SIG-M5 (cell line): ENCODE data around the gene NFYC.

Source experiments
- DNase-seq: peaks from one replicate; lab custom pipeline; 2025; lab: John Stamatoyannopoulos, UW

NFYC gene

DNA sequence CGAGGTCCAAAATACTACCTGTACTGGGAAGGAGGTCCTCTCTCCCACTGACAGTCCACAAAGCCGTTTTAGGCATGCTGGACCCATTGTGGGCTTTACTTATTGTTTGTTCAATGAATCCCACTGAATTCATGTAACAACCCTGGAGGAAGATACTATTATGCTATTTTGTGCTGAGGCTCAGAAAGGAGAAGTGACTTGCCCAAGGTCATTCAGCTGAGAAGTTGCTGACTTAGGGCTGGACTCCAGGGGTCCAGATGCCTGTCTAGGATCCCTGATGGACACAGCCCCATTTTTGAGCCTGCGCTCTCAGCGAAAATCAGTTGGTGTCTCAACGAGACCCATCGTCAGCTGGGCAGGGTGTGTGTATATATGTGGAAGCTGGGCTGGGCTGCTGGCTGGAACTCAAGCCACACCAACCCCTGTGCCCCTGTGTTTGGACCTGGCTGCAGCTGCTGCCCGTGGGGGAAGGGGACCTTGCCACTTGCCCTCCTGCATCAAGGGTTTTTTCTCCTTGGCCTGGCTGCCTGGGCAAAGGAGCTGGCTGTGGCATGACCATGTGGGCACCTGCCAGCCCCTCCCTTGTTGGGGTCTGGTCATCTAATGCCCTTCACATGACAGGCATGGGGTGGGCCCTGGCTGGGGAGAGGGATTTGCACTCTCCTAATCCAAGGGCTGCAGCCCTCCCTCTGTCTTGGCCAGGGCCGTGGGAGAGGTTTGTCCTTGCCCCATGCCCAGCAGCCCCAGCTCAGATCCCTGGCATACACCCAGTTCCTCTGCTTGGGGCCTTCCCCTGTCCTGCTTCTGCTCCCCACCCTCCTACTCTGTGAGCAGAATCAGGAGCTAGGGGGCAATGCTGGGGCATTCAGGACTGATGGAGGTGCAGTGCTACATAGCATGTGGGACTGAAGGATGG, 107.1 kb downstream of the NFYC start:
- no peak for DNase-seq

DNA sequence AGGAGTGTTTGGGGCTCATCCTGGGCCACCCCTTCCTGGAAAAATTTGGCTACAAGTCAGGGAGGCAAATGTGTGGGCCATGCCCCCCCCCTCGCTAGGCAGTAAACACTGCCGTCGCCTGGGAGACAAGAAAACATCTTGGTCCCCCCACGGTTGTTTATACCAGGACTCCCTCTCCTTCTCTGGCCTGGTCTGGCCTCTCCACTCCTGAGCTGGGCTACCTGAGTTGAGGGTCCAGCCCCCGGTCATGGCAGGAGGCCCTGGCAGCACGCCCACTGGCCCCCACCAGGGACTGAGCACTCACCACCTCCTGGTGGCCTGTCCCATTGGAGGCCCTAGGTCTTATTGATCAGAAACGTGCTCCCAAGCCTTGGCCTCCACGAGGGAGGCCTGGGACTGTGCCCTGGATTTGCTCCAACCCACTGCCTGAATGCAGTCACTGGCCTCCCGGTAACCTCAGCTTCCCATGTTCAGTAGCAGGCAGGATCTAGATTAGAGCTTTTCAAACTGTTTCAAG, 107.9 kb downstream of the NFYC start:
- DNase-seq = no peak

DNA sequence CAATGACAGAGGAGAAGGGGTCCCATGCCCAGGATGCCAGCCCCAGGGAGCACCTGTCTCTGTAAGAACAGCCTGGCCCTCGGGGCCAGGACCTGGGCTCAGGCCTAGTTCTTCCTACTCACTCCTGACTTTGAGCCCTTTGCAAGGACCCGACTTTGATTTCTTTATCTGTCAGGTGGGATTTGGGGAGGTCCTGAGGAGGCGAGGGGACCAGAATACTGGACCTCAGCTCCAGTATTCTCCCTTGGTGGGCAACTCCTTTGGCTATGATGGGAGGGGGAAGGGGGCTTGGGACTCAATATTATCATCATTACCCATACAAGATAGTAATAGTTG, 110.2 kb downstream of the NFYC start:
- no peak for DNase-seq

DNA sequence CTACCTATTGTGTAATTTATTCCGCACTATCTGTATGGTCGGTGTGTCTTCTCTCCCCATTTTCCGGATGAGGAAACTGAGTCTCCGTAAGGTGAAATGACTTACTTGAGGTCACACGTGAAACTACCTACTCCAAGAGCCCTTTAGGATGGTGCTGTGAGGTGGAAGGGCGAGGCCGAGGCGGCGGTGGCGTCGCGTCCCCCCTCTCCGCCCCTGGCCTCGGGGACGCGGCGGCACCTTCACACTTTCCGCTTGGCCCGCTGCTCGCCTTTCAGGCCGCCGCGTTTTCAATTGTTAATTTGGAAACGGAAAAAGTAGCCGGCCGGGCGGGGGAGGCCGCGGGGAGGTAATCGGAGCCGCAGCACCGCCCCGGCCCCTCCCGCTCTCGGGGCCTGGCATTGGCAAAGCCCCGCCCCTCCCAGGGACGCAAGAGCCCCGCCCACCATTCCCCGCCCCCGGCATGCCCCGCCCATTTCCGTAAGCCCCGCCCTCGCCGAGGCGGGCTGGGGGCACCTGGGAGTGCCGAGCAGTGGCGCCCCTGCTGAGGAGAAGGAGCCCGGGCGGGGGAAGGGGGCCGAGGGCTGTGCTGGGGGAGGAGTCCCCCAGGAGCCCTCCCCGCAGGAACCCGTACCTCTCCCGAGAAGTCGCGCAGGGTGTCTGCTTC, 110.7 kb downstream of the NFYC start:
- DNase-seq = no peak

DNA sequence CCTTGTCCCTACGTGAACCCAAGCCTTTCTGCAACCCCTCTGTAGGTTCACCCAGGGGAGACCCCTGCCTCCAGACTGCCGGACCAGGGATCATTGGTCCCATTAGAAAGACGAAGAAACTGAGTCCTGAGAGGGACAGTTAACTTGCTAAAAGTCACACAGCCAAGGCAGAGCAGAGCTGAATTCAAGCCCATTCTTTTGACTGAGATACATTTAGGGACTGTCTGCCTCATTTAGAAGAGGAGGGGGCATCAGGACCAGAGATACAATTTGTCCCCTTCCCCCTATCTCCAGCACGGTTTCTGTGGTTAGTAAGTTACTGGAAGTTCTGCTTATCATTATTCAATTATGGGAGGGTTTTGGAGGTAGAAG, 111.2 kb downstream of the NFYC start:
- DNase-seq = no peak

DNA sequence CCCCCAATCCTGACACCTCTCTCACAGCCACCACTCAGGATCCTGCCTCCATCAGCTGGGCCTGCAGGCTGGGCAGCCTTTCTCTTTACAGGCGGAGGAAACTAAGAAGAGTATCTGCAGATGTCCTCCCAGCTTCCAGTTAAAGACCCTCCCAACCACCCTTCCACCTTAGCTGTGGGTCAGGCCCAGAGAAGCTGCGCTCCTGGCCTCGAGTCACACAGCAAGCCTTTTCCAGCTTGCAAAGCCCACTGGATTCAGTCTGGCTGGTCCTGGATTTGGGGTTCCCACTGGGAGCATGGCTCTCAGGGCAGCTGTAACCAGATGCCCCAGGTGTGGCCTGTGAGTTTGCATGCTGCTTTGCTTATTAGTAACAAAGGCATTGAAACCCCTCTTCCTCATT, 111.9 kb downstream of the NFYC start:
- DNase-seq = no peak

DNA sequence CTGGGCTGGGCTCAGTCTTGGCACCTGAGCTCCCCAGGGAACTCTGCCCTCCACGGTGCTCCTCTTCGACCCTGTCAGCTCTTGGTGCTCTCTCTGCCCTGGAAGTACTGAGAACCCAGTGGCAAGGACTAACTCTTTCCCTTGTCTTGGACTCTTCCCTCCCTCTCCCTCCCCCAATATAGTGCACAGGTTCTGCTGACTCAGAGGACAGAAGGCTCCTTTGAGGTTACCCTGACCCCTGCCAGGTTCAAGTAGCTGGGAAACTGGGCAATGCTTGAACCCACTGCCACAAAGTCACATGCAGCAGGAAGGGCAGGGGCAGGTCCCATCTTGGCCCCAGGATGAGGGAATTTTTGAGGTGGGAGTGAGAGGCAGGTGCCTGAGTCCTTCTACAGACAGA, 112.4 kb downstream of the NFYC start:
- DNase-seq = no peak

DNA sequence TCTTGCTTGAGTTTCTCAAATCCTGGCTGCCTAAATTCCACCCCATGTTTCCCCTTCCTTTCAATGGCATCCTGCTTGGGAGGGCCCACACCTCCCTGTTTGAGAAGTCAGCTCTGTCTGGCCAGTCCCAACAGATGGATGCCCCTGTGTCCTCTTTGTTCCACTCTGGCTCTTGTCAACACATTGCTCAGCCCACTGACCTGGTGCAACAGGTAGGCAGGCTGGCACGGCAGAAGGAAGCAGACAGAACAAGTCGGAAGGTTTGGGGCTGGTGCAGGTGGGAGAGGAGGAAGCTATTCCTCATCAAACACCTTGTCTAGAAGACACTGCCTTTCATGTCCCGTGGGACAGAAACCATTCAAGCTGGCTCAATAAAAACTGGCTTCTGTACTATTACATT, 114.7 kb downstream of the NFYC start:
- DNase-seq = no peak

DNA sequence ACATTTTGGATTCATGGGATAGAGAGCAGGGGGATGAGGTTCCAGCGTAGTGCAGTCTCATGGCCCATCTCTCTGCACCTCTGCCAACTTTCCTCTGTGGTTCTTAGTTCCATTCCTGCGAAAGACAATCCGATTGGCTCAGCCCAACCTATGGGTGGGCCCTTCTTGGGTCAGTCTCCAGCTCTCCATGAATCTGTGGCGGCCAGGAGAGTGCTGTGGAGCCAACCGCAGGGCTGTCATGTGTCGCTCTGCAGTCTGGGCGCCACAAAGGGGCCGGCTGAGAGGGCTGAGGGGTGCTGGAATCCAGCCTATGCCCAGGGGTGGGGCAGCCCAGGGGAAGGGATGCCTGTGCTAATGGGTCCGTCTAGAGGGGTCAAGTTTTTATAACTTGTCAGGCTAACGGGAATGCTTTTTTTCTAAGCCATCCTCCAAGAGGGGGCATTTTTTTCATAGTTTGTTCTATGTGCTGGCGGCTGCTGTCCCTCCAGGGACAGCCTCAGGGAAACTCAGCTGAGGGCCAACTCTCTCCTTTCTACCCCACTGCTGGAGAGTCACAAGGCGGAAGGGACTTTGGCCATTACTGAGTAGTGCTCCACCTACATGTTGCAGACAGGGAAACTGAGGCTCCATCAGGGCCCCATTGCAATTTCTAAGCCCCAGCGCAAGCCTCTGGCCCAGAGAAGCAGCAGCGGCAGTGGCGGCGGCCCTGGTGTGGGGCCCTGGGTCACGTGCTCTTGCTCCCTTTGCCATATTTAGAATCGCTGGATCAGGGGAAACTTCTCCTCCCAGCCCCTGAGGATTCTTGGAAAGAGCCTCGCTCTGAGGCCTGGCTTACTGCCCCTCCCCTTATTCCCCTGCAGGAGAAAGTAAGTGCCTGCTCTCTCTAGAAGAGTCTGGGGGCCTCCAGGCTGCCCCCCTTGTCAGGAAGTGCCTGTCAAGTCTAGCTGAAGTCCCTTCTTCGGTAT, 115.5 kb downstream of the NFYC start:
- no peak for DNase-seq

DNA sequence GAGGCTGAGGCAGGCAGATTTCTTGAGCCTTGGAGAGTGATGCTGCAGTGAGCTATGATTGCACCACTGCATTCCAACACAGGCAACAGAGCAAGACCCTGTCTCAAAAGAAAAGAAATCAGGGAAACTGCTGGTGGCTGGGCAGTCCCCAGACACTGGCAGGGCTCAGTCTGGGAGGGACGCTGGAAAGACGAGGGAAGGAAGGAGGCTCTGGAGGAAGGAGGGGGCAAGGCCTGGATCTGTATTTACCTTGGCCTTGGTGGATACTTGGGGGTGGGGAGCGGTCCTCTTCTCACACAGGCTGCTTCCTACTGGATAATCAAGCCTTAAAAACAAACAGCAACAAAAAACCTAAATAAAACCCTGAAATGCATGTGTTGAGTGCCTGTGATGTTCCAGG, 116.5 kb downstream of the NFYC start:
- no peak for DNase-seq

DNA sequence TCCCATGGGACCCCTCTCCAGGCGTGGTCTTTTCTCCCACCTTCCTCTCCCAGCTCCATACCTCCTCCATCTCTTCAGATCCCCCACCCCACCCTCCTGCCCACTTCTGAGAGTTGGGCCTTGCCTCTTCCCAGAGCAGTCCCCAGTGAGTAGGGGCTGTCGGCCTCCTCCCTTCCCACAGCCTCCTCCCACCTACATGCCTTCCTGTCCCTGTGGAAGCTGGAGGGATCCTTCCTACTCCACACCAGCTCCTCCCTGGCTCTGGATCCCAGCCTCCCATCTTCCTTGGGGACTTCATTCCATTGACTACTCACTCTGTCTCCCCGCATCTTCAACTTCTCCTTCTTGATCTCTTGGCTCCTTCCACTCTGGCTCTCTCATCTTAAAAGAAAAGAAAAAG, 116.9 kb downstream of the NFYC start:
- DNase-seq = no peak

DNA sequence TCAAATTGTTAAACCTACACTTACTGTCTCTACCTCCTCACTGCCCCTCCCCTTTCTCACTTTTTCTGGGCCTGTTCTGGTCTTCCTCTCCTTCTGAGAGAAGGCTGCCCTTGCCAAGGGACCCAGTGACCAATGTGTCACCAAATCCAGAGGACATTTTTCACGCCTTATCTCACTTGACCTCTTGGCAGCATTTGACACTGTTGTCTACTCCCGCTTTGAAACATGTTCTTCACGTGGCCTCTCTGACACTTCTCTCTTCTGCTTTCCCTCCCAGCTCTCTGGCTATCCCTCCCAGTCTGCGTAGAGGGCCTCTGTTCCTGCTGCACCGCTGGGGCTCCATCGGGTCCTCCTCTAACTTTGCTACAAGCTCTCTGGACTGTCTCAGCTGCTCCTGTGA, 117.4 kb downstream of the NFYC start:
- no peak for DNase-seq

DNA sequence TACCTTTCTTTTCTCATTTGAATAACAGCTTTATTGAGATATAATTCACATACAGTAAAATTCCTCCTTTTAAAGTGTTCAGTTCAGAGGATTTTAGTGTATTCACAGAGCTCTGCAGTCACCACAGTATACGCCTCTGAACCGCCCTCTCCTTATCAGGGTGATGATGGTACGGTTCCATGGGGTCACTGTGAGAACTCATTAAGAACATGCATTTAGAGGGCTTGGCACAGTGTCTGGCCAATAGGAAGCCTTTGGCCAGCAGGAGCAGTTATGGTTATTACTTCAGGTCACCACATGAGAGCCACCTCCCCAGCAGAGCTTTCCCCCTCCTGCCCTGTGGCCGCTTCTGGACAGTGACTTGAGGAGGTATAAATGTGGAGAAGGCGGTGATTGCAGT, 119.4 kb downstream of the NFYC start:
- DNase-seq = no peak

DNA sequence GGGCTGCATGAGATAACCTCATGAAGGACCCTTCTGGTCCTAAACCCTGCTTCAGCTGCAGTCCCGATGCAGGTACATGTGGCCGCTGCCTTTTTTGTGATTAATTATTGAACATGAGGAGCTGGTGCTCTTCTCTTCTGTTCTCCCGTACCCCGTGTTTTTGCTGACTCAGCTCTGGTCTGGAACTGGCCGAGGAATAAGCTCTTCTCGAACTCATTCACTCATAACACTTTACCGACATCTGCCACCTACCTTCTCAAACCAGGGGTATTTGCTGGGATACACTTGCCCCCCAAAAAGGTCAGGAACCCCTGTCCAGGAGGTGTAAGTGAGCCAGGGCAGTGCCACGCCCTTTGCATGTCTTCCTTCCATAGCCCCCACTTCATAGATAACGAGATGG, 123.9 kb downstream of the NFYC start:
- no peak for DNase-seq

DNA sequence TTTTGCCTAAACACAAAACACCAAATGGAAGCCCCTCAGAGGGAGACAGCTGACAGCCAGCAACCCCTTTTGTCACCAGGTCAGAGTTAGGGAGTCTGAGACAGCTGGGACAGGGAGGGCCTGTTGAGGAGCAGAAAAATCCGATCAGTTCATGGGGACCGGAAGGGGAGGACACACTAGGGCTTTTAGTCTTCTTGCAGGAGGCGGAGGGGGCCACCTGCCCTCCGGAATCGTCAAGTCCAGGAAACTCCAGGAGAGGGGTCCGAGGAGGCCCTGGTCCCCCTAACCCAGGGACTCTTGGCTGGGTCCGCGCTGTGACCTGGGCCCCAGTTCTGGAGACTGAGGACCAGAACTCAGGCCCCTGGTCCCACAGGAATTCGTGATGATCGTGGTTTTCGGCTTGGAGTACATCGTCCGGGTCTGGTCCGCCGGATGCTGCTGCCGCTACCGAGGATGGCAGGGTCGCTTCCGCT, 126.3 kb downstream of the NFYC start:
- DNase-seq = no peak

DNA sequence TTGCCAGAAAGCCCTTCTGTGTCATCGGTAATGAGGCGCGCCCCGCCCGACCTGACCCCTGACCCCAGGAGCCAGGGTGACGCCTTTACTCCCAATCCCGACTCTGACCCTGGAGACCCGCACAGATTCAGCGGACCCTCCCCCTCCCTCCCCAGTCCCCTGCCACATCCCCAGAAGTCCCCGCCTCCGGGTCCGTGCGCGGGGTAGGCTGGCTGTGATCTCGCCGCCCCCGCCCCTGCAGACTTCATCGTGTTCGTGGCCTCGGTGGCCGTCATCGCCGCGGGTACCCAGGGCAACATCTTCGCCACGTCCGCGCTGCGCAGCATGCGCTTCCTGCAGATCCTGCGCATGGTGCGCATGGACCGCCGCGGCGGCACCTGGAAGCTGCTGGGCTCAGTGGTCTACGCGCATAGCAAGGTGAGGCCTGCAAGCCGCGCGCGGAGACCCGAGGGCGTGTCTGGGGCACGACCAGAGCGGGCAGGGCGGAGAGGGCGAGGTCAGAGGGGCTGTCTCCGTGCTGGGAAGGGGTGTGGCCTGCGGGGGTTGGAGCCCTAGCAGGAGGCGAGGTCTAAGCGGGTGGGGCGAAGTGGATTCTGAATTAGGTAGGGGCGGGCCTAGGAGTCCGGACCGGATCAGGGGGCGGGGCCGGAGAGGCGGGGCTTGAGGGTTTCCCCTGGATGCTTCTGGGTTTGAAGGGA, 126.9 kb downstream of the NFYC start:
- DNase-seq = no peak

DNA sequence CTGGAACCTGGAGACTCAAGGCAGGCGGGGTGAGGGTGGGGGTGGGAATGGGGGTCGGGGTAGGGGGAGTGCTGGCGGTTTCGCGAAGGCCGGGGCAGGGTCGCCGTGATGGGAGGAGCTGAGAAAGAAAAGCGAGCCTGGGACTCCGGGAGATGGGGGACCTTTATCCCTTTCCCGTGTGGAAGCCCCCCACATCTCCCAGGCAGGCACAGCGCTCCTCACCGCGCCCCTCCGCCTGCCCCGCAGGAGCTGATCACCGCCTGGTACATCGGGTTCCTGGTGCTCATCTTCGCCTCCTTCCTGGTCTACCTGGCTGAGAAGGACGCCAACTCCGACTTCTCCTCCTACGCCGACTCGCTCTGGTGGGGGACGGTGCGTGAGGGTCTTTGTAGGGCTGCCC, 127.6 kb downstream of the NFYC start:
- DNase-seq = no peak

DNA sequence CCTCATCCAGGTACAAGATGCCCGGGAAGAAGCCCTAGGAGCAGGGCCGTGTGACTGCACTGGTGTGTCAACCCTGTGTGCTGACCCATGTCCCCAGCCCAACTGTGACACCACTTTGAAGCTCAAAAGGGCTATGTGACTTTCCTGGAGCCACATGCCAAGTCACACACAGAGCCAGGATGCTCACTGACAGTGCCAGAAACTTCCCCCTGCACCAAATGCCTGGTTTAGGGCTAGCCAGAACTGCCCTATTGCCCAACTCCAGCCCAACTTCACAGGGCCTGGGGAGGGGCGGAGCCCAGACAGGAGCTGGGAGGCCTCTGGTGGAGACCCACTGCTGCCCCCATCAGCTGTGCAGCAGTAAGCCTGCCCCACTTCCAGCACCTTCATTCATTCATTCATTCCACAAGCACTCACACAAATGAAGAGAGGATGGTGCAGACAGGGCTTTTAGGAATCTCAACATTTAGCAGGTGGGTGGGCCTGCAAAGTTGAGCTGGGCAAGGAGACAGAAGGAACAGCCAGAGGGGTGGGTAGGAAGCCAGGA, 128.8 kb downstream of the NFYC start:
- DNase-seq = no peak
